MCF 10A (cell line): ENCODE results near the gene RAD51B. TPM values are rescaled to one million over a fixed set of nuclear protein-coding genes. Genes with fewer than 3 reads are reported as not detected.

Source experiments
- BruUV-seq: library from RNA; stranded (reverse); fragments of 400-500 nt; replicated peaks from 2 replicates; lab custom pipeline; 2021; lab: Mats Ljungman, UMichigan
- CTCF ChIA-PET: fragments of 300-600 bp; sonication (Branson Sonifier 250); formaldehyde crosslinking; extraction: SDS; loops from one replicate; lab custom pipeline; 2021; ENCODE audit warnings: antibody characterized with exemption, inconsistent platforms; lab: Yijun Ruan, JAX
- POLR2A ChIA-PET: fragments of 300-600, 350-650 bp; sonication (Branson Sonifier 250); formaldehyde crosslinking; extraction: SDS; loops from one replicate; lab custom pipeline; 2020; ENCODE audit warnings: antibody characterized with exemption, inconsistent platforms; lab: Yijun Ruan, JAX
- DNase-seq: peaks from one replicate; pipeline ENCODE4 v3.0.0-alpha.2; 2018; ENCODE audit not compliant: unreplicated experiment
- H3K27ac Mint-ChIP-seq: one replicate; pipeline ENCODE4 v1.8.0; 2022; ENCODE audit warnings: mild to moderate bottlenecking, low read depth, mixed read lengths; ENCODE audit not compliant: unreplicated experiment
- H3K27me3 Mint-ChIP-seq: one replicate; pipeline ENCODE4 v1.8.0; 2022; ENCODE audit warnings: mixed read lengths; ENCODE audit not compliant: insufficient read depth, unreplicated experiment
- H3K36me3 Mint-ChIP-seq: one replicate; pipeline ENCODE4 v1.8.0; 2022; ENCODE audit warnings: mild to moderate bottlenecking, moderate library complexity, mixed read lengths; ENCODE audit not compliant: insufficient read depth, unreplicated experiment
- H3K4me1 Mint-ChIP-seq: one replicate; pipeline ENCODE4 v1.8.0; 2022; ENCODE audit warnings: mixed read lengths; ENCODE audit not compliant: insufficient read depth, unreplicated experiment
- H3K4me3 Mint-ChIP-seq: one replicate; pipeline ENCODE4 v1.8.0; 2022; ENCODE audit warnings: mild to moderate bottlenecking, moderate library complexity, mixed read lengths; ENCODE audit not compliant: unreplicated experiment
- H3K9me3 Mint-ChIP-seq: one replicate; pipeline ENCODE4 v1.8.0; 2022; ENCODE audit warnings: mixed read lengths; ENCODE audit not compliant: unreplicated experiment
- CTCF ChIP-seq: fragments of 200-600 bp; IDR thresholded peaks from one replicate; pipeline ENCODE4 v1.8.0; 2022; ENCODE audit warnings: antibody characterized with exemption, mild to moderate bottlenecking; ENCODE audit not compliant: unreplicated experiment
- intact Hi-C: fragments of 100-400 bp; cut with micrococcal nuclease; formaldehyde crosslinking; loops from 2 replicates; pipeline ENCODE4 v1.14.1; 2022
- total RNA-seq: library from RNA; stranded (reverse); gene quantifications from 2 replicates; pipeline ENCODE4 v1.2.3, GENCODE V29; 2022

Gene RAD51B
- total RNA-seq, 1 experiment from 2014 or later: 14.6 TPM

GRCh38 chr14:68673464-68673863, 853.9 kb downstream of the RAD51B start:
- intact Hi-C loops: no loop called here
- H3K9me3 Mint-ChIP-seq: no peaks in the 10 kb centered on the region
- H3K4me3 Mint-ChIP-seq: no peak overlapping the region
- peaks cover 37% of the 10 kb centered on the region for H3K4me1 Mint-ChIP-seq
- H3K27ac Mint-ChIP-seq: no peak overlapping the region
- no peak for TF ChIP-seq CTCF
- no TSS peak for BruUV-seq
- no peaks in the 10 kb centered on the region for H3K27me3 Mint-ChIP-seq
- peaks cover 6% of the 10 kb centered on the region for H3K36me3 Mint-ChIP-seq
- no peak for DNase-seq
- ChIA-PET CTCF (no interaction called here), POLR2A (interaction anchor here (0.7 to 1.6 kb wide), 2 partner anchors 9 to 816 kb away, joined by 3 to 4 read pairs; no protein-coding TSS in a partner anchor)

- H3K27ac Mint-ChIP-seq: peak overlapping the region; percentile 66
- POLR2A ChIA-PET: interaction anchor here (3.9 to 4.0 kb wide), 2 partner anchors 12 to 111 kb away, joined by 32 to 45 read pairs; no protein-coding TSS in a partner anchor
- H3K9me3 Mint-ChIP-seq: no peaks in the 10 kb centered on the region
- H3K36me3 Mint-ChIP-seq: peaks cover 6% of the 10 kb centered on the region
- intact Hi-C loops: no loop called here
- no peak overlapping the region for H3K4me3 Mint-ChIP-seq
- CTCF ChIA-PET: interaction anchor here (1.3 kb wide), 1 partner anchor 113 kb away, joined by 4 read pairs; no protein-coding TSS in a partner anchor
- peaks cover 37% of the 10 kb centered on the region for H3K4me1 Mint-ChIP-seq
- DNase-seq: no peak
- BruUV-seq: no TSS peak
- no peak for TF ChIP-seq CTCF
- no peaks in the 10 kb centered on the region for H3K27me3 Mint-ChIP-seq
Observed at GRCh38 chr14:68674538-68675232, 855.1 kb downstream of the RAD51B start.

GRCh38 chr14:68675233-68675577, 855.6 kb downstream of the RAD51B start:
- Mint-ChIP-seq H3K36me3 (peaks cover 6% of the 10 kb centered on the region), H3K27ac (peak overlapping the region; percentile 66), H3K4me3 (no peak overlapping the region), H3K9me3 (no peaks in the 10 kb centered on the region), H3K4me1 (peaks cover 37% of the 10 kb centered on the region), H3K27me3 (no peaks in the 10 kb centered on the region)
- intact Hi-C loops: no loop called here
- no peak for TF ChIP-seq CTCF
- POLR2A ChIA-PET: interaction anchor here (1.1 to 4.0 kb wide), 3 partner anchors 11 to 111 kb away, joined by 3 to 45 read pairs (median 32); no protein-coding TSS in a partner anchor
- peak; percentile 72 for DNase-seq
- BruUV-seq: no TSS peak
- CTCF ChIA-PET: interaction anchor here (1.2 to 1.3 kb wide), 3 partner anchors 112 to 270 kb away, joined by 3 to 5 read pairs (median 4); no protein-coding TSS in a partner anchor

GRCh38 chr14:68676511-68676943, 856.9 kb downstream of the RAD51B start:
- TF ChIP-seq CTCF: no peak
- H3K27ac Mint-ChIP-seq: peak overlapping the region; percentile 42
- peaks cover 6% of the 10 kb centered on the region for H3K36me3 Mint-ChIP-seq
- CTCF ChIA-PET: interaction anchor here (0.8 to 1.2 kb wide), 6 partner anchors 23 to 429 kb away, joined by 3 read pairs; no protein-coding TSS in a partner anchor
- H3K27me3 Mint-ChIP-seq: no peaks in the 10 kb centered on the region
- peaks cover 44% of the 10 kb centered on the region for H3K4me1 Mint-ChIP-seq
- intact Hi-C loops: no loop called here
- no TSS peak for BruUV-seq
- H3K4me3 Mint-ChIP-seq: no peak overlapping the region
- no peaks in the 10 kb centered on the region for H3K9me3 Mint-ChIP-seq
- DNase-seq: peak; percentile 93
- POLR2A ChIA-PET: interaction anchor here (0.8 to 4.0 kb wide), 20 partner anchors 9 to 426 kb away, joined by 3 to 45 read pairs (median 6); partner anchors contain the start of gene ZFP36L1
